Activated CD4-positive, alpha-beta T cell treated with anti-CD3 and anti-CD28 coated beads, Interleukin-2, amount 10 ng/mL, durations not matched to agents 24 days and 14 days (primary cell): ENCODE results near the gene OR2AG1. TPM values are rescaled to one million over a fixed set of nuclear protein-coding genes. Genes with fewer than 3 reads are reported as not detected.

Experiments
- DNase-seq: peaks from one replicate; pipeline ENCODE4 v3.0.0; 2022
- H3K27ac Mint-ChIP-seq: one replicate; pipeline ENCODE4 v1.8.0; 2022; ENCODE audit warnings: mild to moderate bottlenecking, mixed read lengths
- H3K27me3 Mint-ChIP-seq: one replicate; pipeline ENCODE4 v1.8.0; 2022; ENCODE audit warnings: mixed read lengths
- H3K36me3 Mint-ChIP-seq: one replicate; pipeline ENCODE4 v1.8.0; 2022; ENCODE audit warnings: low read depth, mild to moderate bottlenecking, mixed read lengths
- H3K4me1 Mint-ChIP-seq: one replicate; pipeline ENCODE4 v1.8.0; 2021; ENCODE audit warnings: mixed read lengths
- H3K4me3 Mint-ChIP-seq: one replicate; pipeline ENCODE4 v1.8.0; 2022; ENCODE audit warnings: mild to moderate bottlenecking, moderate library complexity, mixed read lengths
- H3K9me3 Mint-ChIP-seq: one replicate; pipeline ENCODE4 v1.8.0; 2021; ENCODE audit warnings: mixed read lengths
- intact Hi-C: fragments of 100-400 bp; cut with micrococcal nuclease; formaldehyde crosslinking; loops from one replicate; pipeline ENCODE4 v1.15.1; 2023
- total RNA-seq: library from RNA; stranded (reverse); gene quantifications from 2 replicates; pipeline ENCODE4 v1.2.3, GENCODE V29; 2022

OR2AG1 gene
- total RNA-seq = not detected in 2 replicates

DNA sequence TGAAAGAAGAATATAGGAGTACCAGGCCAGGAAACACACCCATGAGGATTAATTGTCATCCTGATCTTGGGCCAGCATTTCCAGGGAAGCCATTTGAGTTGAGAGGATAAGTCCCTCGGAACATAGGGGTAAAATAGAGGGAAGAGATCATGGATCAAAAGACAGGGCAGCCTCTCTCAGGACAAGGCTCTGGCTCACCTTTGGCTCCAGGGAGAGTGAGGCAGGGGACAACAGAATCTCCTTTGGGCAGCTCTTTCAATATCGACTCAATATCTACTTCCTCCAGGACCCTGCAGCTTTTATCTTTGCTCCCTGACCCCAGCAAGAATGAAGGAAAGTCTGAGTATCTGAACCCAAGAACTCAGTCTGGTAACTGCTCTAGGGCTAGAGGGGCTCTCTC is at the start of gene OR2AG1:
Gene OR2AG1, plus strand, starts transcription at position 301 of the 400 bp plus-strand sequence. CDS start 2,018 bp downstream, outside the sequence.
- no peak within 1 kb of the TSS for H3K27ac Mint-ChIP-seq
- no peaks in the 10 kb centered on the region for H3K36me3 Mint-ChIP-seq
- H3K27me3 Mint-ChIP-seq = peaks cover 29% of the 10 kb centered on the region
- DNase-seq = no peak
- no peaks in the 10 kb centered on the region for H3K9me3 Mint-ChIP-seq
- no peaks in the 10 kb centered on the region for H3K4me1 Mint-ChIP-seq
- intact Hi-C loops = no loop called here
- no peak within 1 kb of the TSS for H3K4me3 Mint-ChIP-seq

DNA sequence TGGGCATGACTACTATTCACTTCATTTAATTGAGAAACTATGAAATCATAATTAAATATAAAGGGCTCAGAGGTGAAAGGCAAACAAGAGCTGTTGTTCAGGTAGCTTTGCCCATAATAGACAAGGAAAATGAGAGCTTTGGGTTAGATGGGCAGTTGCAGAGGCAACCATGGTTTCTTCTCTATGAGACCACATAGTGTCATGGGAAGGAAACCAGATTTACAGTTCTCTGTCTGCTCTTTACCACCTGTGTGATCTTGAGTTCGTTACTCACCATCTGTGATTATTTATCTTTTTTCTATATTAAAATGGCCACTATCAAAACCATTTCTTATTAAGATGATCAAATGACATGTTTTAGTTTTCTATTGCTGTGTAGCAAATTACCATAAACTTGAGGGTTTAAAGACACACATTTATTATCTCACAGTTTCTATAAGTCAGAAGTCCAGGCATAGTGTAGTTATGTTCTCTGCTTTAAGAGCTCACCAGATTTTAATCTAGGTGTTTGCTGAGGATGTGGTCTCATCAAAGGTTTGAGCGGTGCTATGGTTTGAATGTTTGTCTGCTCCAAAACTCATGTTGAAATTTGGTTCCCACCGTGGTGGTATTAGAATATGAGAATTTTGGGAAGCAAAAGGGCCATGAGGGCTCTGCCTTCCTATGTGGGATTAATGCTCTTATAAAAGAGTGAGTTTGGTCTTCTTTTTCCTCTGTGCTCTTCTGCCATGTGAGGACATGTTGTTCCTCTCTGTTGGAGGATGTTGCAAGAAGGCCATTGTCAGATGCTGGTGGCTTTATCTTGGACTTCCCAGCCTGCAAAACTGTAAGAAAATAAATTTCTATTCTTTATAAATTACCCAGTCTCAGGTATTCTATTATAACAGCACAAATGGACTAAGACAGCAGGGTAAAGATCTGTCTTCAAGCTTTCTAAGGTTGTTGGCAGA is 49.2 kb upstream of the OR2AG1 start:
- Mint-ChIP-seq H3K4me3 (peak overlapping the region; percentile 12), H3K4me1 (peaks cover 59% of the 10 kb centered on the region), H3K36me3 (peaks cover 53% of the 10 kb centered on the region), H3K9me3 (no peaks in the 10 kb centered on the region), H3K27ac (peak overlapping the region; percentile 76), H3K27me3 (no peaks in the 10 kb centered on the region)
- intact Hi-C loops = loop anchor here (2.0 kb wide), 1 partner anchor 131 kb away; the partner anchor contains the start of genes ILK and RRP8
- DNase-seq = peak; percentile 70

GRCh38 chr11:6734616-6735015 is 48.2 kb upstream of the OR2AG1 start:
- peaks cover 61% of the 10 kb centered on the region for H3K4me1 Mint-ChIP-seq
- peaks cover 51% of the 10 kb centered on the region for H3K36me3 Mint-ChIP-seq
- no peaks in the 10 kb centered on the region for H3K9me3 Mint-ChIP-seq
- intact Hi-C loops = loop anchor here (2.0 to 5.0 kb wide), 2 partner anchors 132 to 193 kb away; partner anchors contain the start of genes ILK, RRP8 and ZNF215
- H3K27ac Mint-ChIP-seq = no peak overlapping the region
- peak overlapping the region; percentile 15 for H3K4me3 Mint-ChIP-seq
- H3K27me3 Mint-ChIP-seq = no peaks in the 10 kb centered on the region
- peak; percentile 29 for DNase-seq

DNA sequence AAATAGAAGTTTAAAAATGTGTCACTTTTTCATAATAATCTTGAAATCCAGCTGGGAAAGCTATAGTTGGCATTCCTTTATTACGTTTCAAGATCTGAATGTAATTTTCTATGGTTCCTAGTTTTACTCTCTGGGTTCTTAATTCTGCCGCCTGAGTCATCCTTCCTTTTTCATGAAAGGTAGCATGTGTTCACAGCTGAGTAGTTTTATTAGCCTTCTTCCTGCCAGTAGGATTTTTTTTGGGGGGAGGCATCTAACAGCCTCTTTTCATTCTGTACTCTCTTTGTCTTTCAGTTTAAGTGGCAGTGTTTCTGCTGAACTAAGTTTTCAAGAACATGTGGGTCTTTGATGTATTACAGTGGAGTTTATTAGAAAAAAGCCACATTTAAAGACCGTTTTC is 47.5 kb upstream of the OR2AG1 start:
- Mint-ChIP-seq H3K27ac (peak overlapping the region; percentile 25), H3K4me1 (peaks cover 65% of the 10 kb centered on the region), H3K36me3 (peaks cover 54% of the 10 kb centered on the region), H3K9me3 (no peaks in the 10 kb centered on the region), H3K4me3 (peak overlapping the region; percentile 15), H3K27me3 (no peaks in the 10 kb centered on the region)
- intact Hi-C loops = loop anchor here (2.0 to 5.0 kb wide), 2 partner anchors 133 to 192 kb away; partner anchors contain the start of genes ILK, RRP8 and ZNF215
- DNase-seq = peak; percentile 38

DNA sequence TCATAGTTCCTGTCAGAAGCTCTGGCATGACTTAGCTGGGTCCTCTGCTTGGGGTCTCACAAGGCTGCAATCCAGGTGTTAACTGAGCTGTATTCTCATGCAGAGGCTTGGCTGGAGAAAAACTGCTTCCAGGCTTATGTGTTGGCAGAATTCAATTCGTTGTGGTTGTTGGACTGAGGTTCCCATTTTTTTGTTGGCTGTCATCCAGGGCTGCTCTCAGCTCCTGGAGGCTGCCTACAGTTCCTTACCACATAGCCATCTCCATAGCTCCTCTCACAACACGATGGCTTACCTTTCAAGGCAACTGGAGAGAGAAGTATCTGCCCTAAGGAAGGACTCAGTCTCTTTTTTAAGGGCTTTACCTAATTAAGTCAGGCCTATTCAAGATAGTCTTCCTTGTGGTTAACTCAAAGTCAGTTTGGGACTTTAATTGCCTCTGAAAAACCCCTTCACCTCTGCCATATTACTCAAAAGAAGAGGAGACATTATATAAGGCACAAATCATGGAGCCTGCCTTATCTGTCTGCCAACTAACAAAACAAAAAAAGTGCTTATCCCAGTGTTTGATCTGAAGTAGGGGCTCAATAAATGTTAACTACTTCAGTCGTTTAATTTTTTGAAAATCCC is 46.2 kb upstream of the OR2AG1 start:
- Mint-ChIP-seq H3K27ac (peak overlapping the region; percentile 34), H3K36me3 (peaks cover 53% of the 10 kb centered on the region), H3K4me3 (no peak overlapping the region), H3K4me1 (peaks cover 68% of the 10 kb centered on the region), H3K27me3 (no peaks in the 10 kb centered on the region), H3K9me3 (no peaks in the 10 kb centered on the region)
- intact Hi-C loops = loop anchor here (5.0 kb wide), 1 partner anchor 191 kb away; the partner anchor contains the start of gene ZNF215
- no peak for DNase-seq

- H3K9me3 Mint-ChIP-seq = no peaks in the 10 kb centered on the region
- DNase-seq = peak; percentile 91
- H3K4me3 Mint-ChIP-seq = no peak overlapping the region
- peak overlapping the region; percentile 45 for H3K27ac Mint-ChIP-seq
- peaks cover 47% of the 10 kb centered on the region for H3K36me3 Mint-ChIP-seq
- peaks cover 80% of the 10 kb centered on the region for H3K4me1 Mint-ChIP-seq
- no peaks in the 10 kb centered on the region for H3K27me3 Mint-ChIP-seq
- intact Hi-C loops = loop anchor here (1.0 to 5.0 kb wide), 3 partner anchors 8 to 189 kb away; partner anchors contain the start of gene ZNF215
Measured at GRCh38 chr11:6737872-6738466, 44.9 kb upstream of the OR2AG1 start.

- Mint-ChIP-seq H3K36me3 (peaks cover 42% of the 10 kb centered on the region), H3K4me3 (no peak overlapping the region), H3K9me3 (no peaks in the 10 kb centered on the region), H3K27ac (peak overlapping the region; percentile 25), H3K4me1 (peaks cover 79% of the 10 kb centered on the region), H3K27me3 (no peaks in the 10 kb centered on the region)
- no peak for DNase-seq
- intact Hi-C loops = loop anchor here (1.0 to 5.0 kb wide), 3 partner anchors 8 to 189 kb away; partner anchors contain the start of gene ZNF215
Measured at GRCh38 chr11:6738590-6738989, 44.2 kb upstream of the OR2AG1 start.

DNA sequence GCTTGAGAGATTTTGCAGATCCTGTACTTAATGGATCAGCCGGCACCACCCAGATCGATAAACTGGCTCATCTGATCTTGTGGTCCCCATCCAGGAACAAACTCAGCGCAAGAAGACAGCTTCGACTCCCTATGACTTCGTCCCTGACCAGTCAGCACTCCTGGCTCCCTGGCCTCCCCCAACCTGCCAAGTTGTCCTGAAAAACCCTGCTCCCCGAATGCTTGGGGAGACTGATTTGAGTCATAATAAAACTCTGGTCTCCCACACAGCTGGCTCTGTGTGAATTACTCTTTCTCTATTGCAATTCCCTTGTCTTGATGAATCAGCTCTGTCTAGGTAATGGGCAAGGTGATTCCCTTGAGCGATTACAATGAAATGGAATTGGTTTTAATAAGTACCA is 40.6 kb upstream of the OR2AG1 start:
- H3K36me3 Mint-ChIP-seq = peaks cover 21% of the 10 kb centered on the region

GRCh38 chr11:6745018-6745417 is 37.8 kb upstream of the OR2AG1 start:
- Mint-ChIP-seq H3K9me3 (no peaks in the 10 kb centered on the region), H3K27ac (no peak overlapping the region), H3K36me3 (peaks cover 7% of the 10 kb centered on the region), H3K4me3 (no peak overlapping the region), H3K4me1 (peaks cover 35% of the 10 kb centered on the region), H3K27me3 (no peaks in the 10 kb centered on the region)
- intact Hi-C loops = loop anchor here (5.0 kb wide), 2 partner anchors 423 to 508 kb away; partner anchors contain the start of genes CAVIN3 and CNGA4
- peak; percentile 53 for DNase-seq

More for the DNA sequence above, 40.6 kb upstream of the OR2AG1 start:
- Mint-ChIP-seq H3K4me1 (peaks cover 53% of the 10 kb centered on the region), H3K27me3 (no peaks in the 10 kb centered on the region), H3K27ac (peak overlapping the region; percentile 67), H3K4me3 (no peak overlapping the region), H3K9me3 (no peaks in the 10 kb centered on the region)
- peak; percentile 72 for DNase-seq
- intact Hi-C loops = no loop called here

GRCh38 chr11:6745465-6746015 is 37.3 kb upstream of the OR2AG1 start:
- Mint-ChIP-seq H3K36me3 (peaks cover 7% of the 10 kb centered on the region), H3K27ac (no peak overlapping the region), H3K27me3 (no peaks in the 10 kb centered on the region), H3K9me3 (no peaks in the 10 kb centered on the region), H3K4me1 (peaks cover 35% of the 10 kb centered on the region), H3K4me3 (no peak overlapping the region)
- intact Hi-C loops = loop anchor here (1.0 to 5.0 kb wide), 5 partner anchors 7 to 508 kb away; partner anchors contain the start of genes CAVIN3 and CNGA4
- peak; percentile 60 for DNase-seq

DNA sequence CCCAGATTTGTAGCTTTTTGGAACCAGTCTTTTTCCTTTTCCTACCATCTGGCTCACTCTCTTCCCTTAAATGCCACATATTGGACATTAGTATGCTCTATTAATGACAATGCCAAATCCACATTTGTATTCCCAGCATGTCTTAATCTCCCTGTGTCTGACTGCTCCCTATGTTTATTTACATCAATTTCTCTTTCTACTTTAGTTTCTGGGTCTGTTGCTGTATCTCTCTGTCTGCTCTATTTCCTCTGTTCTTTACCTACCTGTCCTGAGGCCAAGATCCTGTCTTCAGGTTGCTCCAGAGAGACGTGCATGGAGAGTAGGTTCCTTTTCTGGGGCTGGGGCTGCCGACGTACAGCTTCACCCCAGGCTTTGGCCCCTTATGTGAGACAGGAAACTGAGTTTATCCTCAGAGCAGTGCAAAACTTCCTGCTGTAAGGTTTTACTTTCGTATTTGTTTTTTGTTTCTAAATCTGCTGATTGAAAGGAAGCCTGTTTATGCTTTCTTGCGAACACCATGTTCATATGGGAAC is 36.7 kb upstream of the OR2AG1 start:
- no peaks in the 10 kb centered on the region for H3K9me3 Mint-ChIP-seq
- H3K4me3 Mint-ChIP-seq = no peak overlapping the region

DNA sequence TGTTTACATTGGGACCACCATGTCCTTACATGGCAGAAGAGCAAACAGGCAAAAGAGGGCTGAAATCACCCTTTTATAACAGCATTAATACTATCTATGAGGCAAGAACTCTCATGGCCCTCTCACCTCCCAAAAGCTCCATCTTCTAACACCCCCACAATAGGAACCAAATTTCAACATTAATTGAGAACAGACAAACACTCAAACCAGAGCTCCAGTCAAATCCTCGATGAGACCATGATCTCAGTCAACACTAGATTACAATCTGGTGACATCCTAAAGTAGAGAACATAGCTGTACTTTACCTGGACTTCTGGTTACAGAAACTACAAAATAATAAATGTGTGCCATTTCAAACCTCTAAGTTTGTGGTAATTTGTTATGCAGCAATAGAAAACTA is 36.2 kb upstream of the OR2AG1 start:
- Mint-ChIP-seq H3K4me3 (no peak overlapping the region), H3K4me1 (peaks cover 32% of the 10 kb centered on the region), H3K27ac (no peak overlapping the region), H3K27me3 (no peaks in the 10 kb centered on the region), H3K9me3 (no peaks in the 10 kb centered on the region), H3K36me3 (peaks cover 4% of the 10 kb centered on the region)
- intact Hi-C loops = loop anchor here (1.0 to 5.0 kb wide), 5 partner anchors 8 to 509 kb away; partner anchors contain the start of genes CAVIN3 and CNGA4
- DNase-seq = no peak

More for the DNA sequence above, 36.7 kb upstream of the OR2AG1 start:
- no peaks in the 10 kb centered on the region for H3K27me3 Mint-ChIP-seq
- H3K4me1 Mint-ChIP-seq = peaks cover 33% of the 10 kb centered on the region
- no peak overlapping the region for H3K27ac Mint-ChIP-seq
- intact Hi-C loops = loop anchor here (1.0 to 5.0 kb wide), 5 partner anchors 8 to 509 kb away; partner anchors contain the start of genes CAVIN3 and CNGA4
- peak; percentile 87 for DNase-seq
- H3K36me3 Mint-ChIP-seq = peaks cover 4% of the 10 kb centered on the region
